NT2/D1 (cell line): ENCODE results near the gene SLC6A8.

ENCODE experiments used
- SUZ12 ChIP-seq: IDR thresholded peaks from 2 replicates; pipeline ENCODE4 v1.6.1; 2011; ENCODE audit not compliant: insufficient read length, insufficient read depth; ENCODE audit errors: extremely low read depth
- YY1 ChIP-seq: IDR thresholded peaks from 2 replicates; pipeline ENCODE4 v1.6.1; 2011; ENCODE audit not compliant: insufficient read length, insufficient read depth

- TF ChIP-seq YY1 (no peak), SUZ12 (no peak)
These were observed 4.3 kb downstream of the SLC6A8 start for GRCh38 chrX:153692003-153692402.
